Mesodermal cell (in vitro differentiated cells): ENCODE data around the gene HNRNPAB.
"Not testable (repeated sequence)": the region's sequence is repeated elsewhere in the genome, so short reads cannot be mapped to it uniquely, and the experiment has no call there.

ENCODE experiments used
- H3K27ac ChIP-seq: 2 replicates; pipeline ENCODE4 v1.7.0; 2013; ENCODE audit warnings: mild to moderate bottlenecking, low read depth, low read length, moderate library complexity; ENCODE audit not compliant: severe bottlenecking
- H3K36me3 ChIP-seq: 2 replicates; pipeline ENCODE4 v1.7.1; 2013; ENCODE audit warnings: mild to moderate bottlenecking, low read length, moderate library complexity; ENCODE audit not compliant: control insufficient read depth, insufficient read depth
- H3K4me1 ChIP-seq: one replicate; pipeline ENCODE4 v1.7.1; 2013; ENCODE audit warnings: mild to moderate bottlenecking, low read length; ENCODE audit not compliant: insufficient read depth, control insufficient read depth, poor library complexity, severe bottlenecking
- H3K4me3 ChIP-seq: 2 replicates; pipeline ENCODE4 v1.7.0; 2013; ENCODE audit warnings: low read length, control low read depth, mild to moderate bottlenecking; ENCODE audit not compliant: insufficient read depth, poor library complexity, severe bottlenecking; ENCODE audit errors: extremely low read depth
- H3K9me3 ChIP-seq: 2 replicates; pipeline ENCODE4 v1.7.1; 2013; ENCODE audit warnings: mild to moderate bottlenecking, low read length, moderate library complexity; ENCODE audit not compliant: control insufficient read depth
- WGBS, 2 experiments: methylation state at CpG; one replicate each; pipeline ENCODE4 v1.1.5; 2013; ENCODE audit warnings: missing lambda C conversion rate in 2 of 2; ENCODE audit not compliant: insufficient coverage in 2 of 2; 5-methylcytosine and 5-hydroxymethylcytosine counted together

The HNRNPAB gene

DNA sequence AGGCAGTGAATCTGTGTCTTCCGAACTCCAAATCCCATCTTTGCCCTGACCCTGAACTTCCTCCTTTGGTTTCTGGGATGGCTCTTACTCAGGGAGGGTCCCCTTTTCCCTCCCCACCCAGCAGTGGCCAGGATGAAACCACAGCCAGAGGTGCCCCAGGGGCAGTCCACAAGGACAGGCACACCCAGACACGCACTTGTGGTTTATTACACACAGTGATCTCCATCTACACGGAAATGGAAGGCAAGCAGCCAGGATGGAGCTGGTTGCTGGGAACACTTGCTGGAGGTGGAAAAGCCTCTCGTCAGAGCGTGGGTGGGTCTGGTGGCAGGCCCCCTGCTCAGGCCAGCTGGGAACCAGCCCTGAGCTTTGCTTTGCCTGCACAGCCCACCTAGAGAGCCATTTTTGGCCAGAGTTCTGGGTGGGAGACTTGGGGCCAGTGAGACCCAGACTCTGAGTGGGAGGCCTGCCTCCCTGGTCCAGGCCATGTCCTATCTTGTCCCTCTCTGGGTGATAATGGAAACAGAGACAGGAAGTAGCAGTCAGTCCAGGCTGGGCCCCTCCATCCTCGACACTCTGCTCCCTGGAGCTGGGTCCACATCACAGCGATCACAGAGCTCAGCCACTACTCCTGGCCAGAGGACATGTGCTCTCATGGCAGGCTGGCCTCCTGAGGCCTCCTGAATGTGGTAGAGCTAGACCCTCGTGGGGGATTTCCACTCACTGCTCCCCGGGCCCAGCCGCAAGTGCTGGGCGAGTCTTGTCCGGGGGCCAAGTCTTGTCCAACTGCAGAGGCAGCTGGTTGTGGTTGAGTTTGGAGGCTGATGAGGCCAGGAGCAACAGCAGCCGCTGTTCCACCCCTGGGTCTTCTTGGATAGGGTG lies 33.3 kb downstream of the HNRNPAB start:
- WGBS, 2 experiments = 93 to 96% methylated on average over 11 of the region's 13 CpGs
- no peaks in the 10 kb centered on the region for H3K36me3 ChIP-seq

DNA sequence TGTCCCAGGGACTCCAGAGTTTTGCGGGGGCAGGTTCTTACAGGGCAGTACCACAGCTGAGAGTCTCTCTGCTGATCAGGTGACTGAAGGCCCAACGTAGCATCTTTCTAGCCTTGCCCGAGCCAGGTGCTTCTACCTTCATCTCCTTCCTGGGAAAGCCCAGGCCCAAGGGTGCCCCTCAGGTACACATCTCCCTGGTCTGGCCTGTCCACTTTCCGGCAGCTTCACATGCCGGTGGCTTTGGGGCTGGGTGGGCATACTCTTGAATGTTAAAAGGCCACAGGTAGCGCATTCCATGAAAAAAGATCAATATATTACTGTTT lies 33.9 kb downstream of the HNRNPAB start:
- 85 to 100% methylated on average over 3 of the region's 6 CpGs for WGBS, 2 experiments
- Histone ChIP-seq H3K27ac (no peak overlapping the region), H3K4me3 (no peak overlapping the region), H3K4me1 (peaks cover 7% of the 10 kb centered on the region), H3K36me3 (no peaks in the 10 kb centered on the region), H3K9me3 (no peaks in the 10 kb centered on the region)

More for the DNA sequence above, 33.3 kb downstream of the HNRNPAB start:
- Histone ChIP-seq H3K4me3 (no peak overlapping the region), H3K4me1 (peaks cover 7% of the 10 kb centered on the region), H3K9me3 (no peaks in the 10 kb centered on the region), H3K27ac (no peak overlapping the region)

DNA sequence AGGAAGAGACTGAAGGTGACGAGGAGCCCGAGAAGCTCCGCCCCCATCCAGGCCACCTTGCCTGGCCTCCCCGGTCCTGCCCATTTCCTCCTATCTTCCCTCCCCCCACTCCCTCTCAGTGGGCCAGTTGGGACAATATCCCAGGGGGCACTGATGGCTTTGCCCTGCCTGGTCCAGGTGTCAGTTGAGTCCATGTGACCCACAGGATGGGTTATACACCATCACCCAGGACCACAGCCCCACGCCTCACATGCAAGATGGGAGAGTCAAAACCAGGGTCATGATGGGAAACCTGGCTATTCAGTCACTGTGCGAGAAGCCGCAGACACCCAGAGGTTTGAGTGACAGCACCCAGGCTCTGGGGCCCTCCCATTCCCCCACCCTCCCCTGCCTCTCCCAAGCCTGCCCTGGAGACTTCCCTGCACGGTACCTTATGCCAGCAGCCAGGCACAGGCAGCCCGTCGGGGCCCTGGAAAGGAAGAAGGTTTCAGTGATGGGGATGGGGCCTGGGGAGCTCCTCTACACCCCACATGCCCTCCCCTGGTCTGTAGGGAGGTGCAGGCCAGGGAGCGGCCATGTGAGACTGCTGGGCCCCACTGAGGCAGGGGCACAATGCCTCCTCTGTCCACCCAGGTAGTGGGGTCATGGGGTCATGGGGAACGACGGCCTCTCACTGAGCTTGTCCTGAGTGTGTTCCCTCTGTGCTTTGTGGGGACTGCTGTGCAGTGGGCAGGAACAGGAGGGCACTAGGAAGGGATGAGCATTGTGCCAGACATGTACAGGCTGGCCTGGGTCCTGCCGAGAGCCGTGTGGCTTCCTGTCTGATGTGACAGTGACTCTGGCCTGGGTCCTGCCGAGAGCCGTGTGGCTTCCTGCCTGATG lies 34.6 kb downstream of the HNRNPAB start:
- WGBS, 2 experiments = 82 to 85% methylated on average over 5 to 9 of the region's 17 CpGs
- H3K4me3 ChIP-seq = no peak overlapping the region
- peaks cover 7% of the 10 kb centered on the region for H3K4me1 ChIP-seq
- no peak overlapping the region for H3K27ac ChIP-seq
- no peaks in the 10 kb centered on the region for H3K9me3 ChIP-seq
- H3K36me3 ChIP-seq = no peaks in the 10 kb centered on the region

DNA sequence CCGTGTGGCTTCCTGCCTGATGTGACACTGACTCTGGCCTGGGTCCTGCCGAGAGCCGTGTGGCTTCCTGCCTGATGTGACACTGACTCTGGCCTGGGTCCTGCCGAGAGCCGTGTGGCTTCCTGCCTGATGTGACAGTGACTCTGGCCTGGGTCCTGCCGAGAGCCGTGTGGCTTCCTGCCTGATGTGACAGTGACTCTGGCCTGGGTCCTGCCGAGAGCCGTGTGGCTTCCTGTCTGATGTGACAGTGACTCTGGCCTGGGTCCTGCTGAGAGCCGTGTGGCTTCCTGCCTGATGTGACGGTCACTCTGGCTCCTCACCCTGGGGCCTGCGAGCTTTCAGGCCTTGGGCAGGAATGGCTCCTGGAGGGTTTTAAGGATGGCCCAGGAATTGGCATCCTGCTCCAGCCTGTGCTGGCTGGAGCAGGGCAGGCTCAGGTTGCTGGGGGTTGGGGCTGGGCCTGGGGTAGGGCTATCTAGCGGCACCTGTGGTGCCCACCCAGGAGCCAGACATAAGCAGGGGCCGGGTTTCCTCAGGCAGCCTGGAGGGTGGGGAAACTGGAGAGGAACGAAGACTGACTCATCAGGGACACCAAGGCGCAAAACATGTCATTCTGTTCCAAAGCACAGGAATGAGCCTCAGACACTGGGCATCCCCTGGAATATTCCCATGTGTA lies 35.4 kb downstream of the HNRNPAB start:
- not testable (repeated sequence) for H3K27ac ChIP-seq, H3K4me3 ChIP-seq, H3K4me1 ChIP-seq, H3K9me3 ChIP-seq, H3K36me3 ChIP-seq
- 69 to 77% methylated on average over 8 to 12 of the region's 16 CpGs for WGBS, 2 experiments

DNA sequence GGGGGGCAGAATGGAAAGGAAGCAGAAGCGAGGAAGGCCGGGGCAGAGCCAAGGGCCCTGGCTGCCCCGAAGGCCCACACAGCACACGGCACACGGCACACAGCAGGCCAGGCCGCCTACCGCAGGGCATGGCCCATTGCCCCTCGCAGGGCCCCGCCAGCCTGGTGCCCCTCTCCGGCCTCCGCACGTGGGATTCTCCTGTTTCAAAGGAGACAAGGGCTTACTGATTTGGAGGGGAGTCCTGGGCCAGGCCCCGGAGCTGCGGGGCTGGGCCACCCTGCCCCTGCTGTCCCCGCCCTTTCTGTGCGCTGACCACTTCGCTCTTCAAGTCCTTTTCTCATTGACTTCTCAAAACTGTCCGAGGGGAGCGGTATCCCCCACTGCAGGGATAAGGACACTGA lies 36.0 kb downstream of the HNRNPAB start:
- Histone ChIP-seq H3K4me1 (peaks cover 7% of the 10 kb centered on the region), H3K36me3 (no peaks in the 10 kb centered on the region), H3K4me3 (no peak overlapping the region), H3K9me3 (no peaks in the 10 kb centered on the region), H3K27ac (no peak overlapping the region)
- WGBS, 2 experiments = 89 to 97% methylated on average over 16 to 19 of the region's 19 CpGs

DNA sequence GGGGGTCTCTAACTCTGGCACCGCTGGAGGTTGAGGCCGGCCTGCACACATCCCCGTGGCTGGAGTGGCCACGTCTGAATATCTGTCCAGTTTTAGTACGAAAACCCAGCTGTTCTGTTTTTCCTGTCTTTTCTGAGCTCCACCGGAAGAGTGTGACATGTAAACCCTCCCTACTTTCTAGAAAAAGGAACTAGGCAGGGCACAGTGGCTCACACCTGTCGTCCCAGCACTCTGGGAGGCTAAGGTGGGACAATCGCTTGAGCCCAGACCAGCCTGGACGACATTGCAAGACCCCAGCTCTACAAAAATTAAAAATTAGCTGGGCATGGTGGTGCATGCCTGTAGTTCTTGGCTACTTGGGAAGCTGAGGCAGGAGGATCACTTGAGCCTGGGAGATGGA lies 36.4 kb downstream of the HNRNPAB start:
- Histone ChIP-seq H3K27ac (no peak overlapping the region), H3K36me3 (no peaks in the 10 kb centered on the region), H3K4me1 (peaks cover 7% of the 10 kb centered on the region), H3K9me3 (no peaks in the 10 kb centered on the region), H3K4me3 (no peak overlapping the region)
- WGBS, 2 experiments = 91 to 96% methylated on average over 7 to 8 of the region's 9 CpGs

DNA sequence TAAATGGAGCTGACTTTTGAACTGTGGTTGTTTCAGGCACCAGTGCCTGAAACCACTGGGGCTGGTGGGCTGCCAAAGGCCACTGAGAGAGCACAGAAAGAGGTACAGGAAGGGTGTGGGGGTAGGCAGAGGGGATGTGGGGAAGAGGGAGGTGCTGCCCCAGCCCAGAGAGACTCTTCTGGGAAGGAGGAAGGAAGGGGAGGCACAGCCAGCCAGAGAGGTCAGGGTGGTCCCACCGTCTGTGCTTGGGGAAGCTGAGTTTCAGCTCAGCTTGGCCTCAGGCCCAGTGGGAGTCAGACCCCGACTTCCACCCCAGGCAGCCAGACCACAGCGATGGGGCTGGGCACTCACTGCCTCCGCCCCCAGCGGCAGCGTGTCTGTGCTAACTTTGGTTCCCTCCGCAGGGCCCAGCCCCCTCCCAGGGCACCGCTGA lies 36.9 kb downstream of the HNRNPAB start:
- Histone ChIP-seq H3K36me3 (no peaks in the 10 kb centered on the region), H3K27ac (no peak overlapping the region), H3K4me3 (no peak overlapping the region), H3K9me3 (no peaks in the 10 kb centered on the region), H3K4me1 (peaks cover 7% of the 10 kb centered on the region)
- 82 to 90% methylated on average over 6 to 8 of the region's 8 CpGs for WGBS, 2 experiments

DNA sequence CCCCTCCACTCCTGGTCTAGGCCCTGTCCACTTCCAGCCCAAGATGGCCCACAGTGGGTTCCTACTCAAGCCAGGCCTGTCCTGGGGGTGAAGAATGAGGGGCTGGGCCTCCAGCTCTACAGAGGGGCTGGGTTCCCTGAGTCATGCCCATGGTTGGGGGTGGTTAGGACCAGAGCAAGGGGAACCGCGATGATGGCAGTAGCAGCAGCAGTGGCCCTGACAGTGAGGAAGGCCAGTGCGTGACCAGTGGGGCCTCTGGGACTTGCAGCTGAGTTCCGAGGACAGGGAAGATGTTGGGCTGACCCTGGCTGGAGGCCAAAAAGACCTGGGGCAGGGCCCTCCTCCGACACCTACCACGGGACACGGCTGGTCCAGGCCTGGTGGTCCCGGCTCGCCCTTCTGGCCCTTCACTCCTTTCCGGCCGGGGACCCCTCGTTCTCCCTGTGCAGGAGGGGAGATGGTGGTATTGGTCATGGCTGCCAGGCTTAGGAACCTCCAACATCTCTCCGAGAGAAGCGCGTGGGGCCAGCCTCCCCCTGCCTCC lies 37.4 kb downstream of the HNRNPAB start:
- H3K36me3 ChIP-seq = no peaks in the 10 kb centered on the region
- 91 to 94% methylated on average over 6 to 15 of the region's 15 CpGs for WGBS, 2 experiments
- H3K27ac ChIP-seq = no peak overlapping the region
- H3K4me1 ChIP-seq = peaks cover 7% of the 10 kb centered on the region
- H3K9me3 ChIP-seq = no peaks in the 10 kb centered on the region
- no peak overlapping the region for H3K4me3 ChIP-seq

DNA sequence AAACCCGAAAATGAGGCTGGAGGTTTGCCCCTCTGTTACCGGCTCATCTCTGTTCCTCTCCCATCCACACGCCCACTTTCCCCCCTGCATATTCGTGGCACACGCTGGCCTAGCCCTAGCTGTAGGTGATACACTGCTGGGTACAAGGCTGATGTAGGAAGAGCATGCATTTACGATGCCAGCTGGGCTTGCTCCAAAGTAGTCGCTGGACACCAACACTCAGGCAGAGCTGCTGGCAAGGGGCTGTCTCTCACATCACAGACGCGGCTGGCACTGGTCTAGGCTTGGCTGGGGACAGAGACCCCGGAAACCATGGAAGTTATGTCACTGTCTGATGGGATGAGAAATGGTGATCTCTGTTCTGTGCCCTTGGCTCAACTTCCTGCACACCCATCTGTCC lies 38.1 kb downstream of the HNRNPAB start:
- 87 to 94% methylated on average over 9 to 10 of the region's 10 CpGs for WGBS, 2 experiments
- Histone ChIP-seq H3K4me3 (no peak overlapping the region), H3K4me1 (peaks cover 7% of the 10 kb centered on the region), H3K27ac (no peak overlapping the region), H3K9me3 (no peaks in the 10 kb centered on the region), H3K36me3 (no peaks in the 10 kb centered on the region)

DNA sequence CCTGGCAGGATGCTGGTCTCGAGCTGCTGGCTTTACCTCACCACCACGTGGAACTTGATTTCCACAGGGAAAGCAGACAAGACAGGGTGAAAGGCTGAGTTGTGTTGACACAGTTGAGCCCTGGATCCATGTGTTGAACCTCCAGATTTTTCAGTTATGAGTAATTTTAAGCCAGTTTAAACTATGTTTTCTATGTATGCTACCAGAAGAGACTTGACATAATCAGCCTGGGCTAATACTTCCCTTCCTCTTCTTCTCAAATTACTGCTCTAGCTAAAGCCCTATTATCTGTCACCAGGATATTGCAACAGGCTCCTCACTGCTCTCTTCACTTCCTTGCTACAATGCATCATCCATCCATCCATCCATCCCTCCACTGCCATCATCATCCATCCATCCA lies 40.2 kb downstream of the HNRNPAB start:
- 58 to 78% methylated on average over 2 of the region's 2 CpGs for WGBS, 2 experiments
- H3K27ac ChIP-seq = no peak overlapping the region
- no peaks in the 10 kb centered on the region for H3K36me3 ChIP-seq
- H3K9me3 ChIP-seq = no peaks in the 10 kb centered on the region
- peaks cover 3% of the 10 kb centered on the region for H3K4me1 ChIP-seq
- no peak overlapping the region for H3K4me3 ChIP-seq
